ENCODE results near the gene EFNB1. TPM values are rescaled to one million over a fixed set of nuclear protein-coding genes. Genes with fewer than 3 reads are reported as not detected.

EFNB1 gene
- polyA plus RNA-seq, 3 donors = 4.7 to 6.6 (median 5.4) TPM

GRCh38 chrX:68867458-68868112 is 38.8 kb downstream of the EFNB1 start:
- H3K36me3 Mint-ChIP-seq = no peaks in the 10 kb centered on the region
- H3K27me3 ChIP-seq (ENCODE audit: control insufficient read depth in 2 of 2, insufficient read depth in 2 of 2, low read length in 2 of 2) = no peaks in the 10 kb centered on the region
- H3K36me3 ChIP-seq (replicated peaks in 1 of 2; ENCODE audit: control insufficient read depth in 1 of 2, insufficient read depth in 2 of 2, low read length in 2 of 2) = no peaks in the 10 kb centered on the region
- intact Hi-C loops (cut with micrococcal nuclease) = no loop called here
- peak overlapping the region in 2 of 7 donors; percentile 15 to 22 for H3K27ac Mint-ChIP-seq
- peaks cover 35 to 37% of the 10 kb centered on the region in 2 donors for H3K4me1 ChIP-seq (ENCODE audit: control insufficient read depth in 1 of 2, insufficient read depth in 2 of 2, low read length in 2 of 2)
- H3K9ac ChIP-seq (ENCODE audit: insufficient read depth, low read length, poor library complexity, severe bottlenecking) = no peak overlapping the region
- H3K79me2 ChIP-seq (ENCODE audit: insufficient read depth, low read length) = no peaks in the 10 kb centered on the region
- no peak overlapping the region for H2AFZ ChIP-seq (ENCODE audit: insufficient read depth, low read depth, low read length, poor library complexity, severe bottlenecking)
- peak; percentile 9 to 19 (median 17) for DNase-seq
- H3K9me3 Mint-ChIP-seq = peaks cover 0 to 2% (median 0%) of the 10 kb centered on the region in 7 donors
- TF ChIP-seq, protein P1, sequence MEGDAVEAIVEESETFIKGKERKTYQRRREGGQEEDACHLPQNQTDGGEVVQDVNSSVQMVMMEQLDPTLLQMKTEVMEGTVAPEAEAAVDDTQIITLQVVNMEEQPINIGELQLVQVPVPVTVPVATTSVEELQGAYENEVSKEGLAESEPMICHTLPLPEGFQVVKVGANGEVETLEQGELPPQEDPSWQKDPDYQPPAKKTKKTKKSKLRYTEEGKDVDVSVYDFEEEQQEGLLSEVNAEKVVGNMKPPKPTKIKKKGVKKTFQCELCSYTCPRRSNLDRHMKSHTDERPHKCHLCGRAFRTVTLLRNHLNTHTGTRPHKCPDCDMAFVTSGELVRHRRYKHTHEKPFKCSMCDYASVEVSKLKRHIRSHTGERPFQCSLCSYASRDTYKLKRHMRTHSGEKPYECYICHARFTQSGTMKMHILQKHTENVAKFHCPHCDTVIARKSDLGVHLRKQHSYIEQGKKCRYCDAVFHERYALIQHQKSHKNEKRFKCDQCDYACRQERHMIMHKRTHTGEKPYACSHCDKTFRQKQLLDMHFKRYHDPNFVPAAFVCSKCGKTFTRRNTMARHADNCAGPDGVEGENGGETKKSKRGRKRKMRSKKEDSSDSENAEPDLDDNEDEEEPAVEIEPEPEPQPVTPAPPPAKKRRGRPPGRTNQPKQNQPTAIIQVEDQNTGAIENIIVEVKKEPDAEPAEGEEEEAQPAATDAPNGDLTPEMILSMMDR (IDR thresholded peaks at IDR 0.05) = no peak
- H3K27ac ChIP-seq (ENCODE audit: low read depth in 1 of 2, low read length in 2 of 2) = no peak overlapping the region
- peaks cover 35% of the 10 kb centered on the region for H3K4me1 Mint-ChIP-seq
- H4K20me1 ChIP-seq (ENCODE audit: insufficient read depth, low read length) = no peaks in the 10 kb centered on the region
- H3K4me2 ChIP-seq (replicated peaks; ENCODE audit: extremely low read depth, low read length, poor library complexity, severe bottlenecking) = no peak overlapping the region
- no peaks in the 10 kb centered on the region for H3K9me3 ChIP-seq (replicated peaks in 1 of 2; ENCODE audit: control insufficient read depth in 1 of 2, insufficient read depth in 1 of 2, low read length in 2 of 2)
- no peak overlapping the region for H3K4me3 ChIP-seq (replicated peaks in 1 of 3; ENCODE audit: low read depth in 2 of 3, low read length in 3 of 3)
- H3K4me3 Mint-ChIP-seq = no peak overlapping the region
- H3K27me3 Mint-ChIP-seq (ENCODE audit: low read depth in 3 of 3) = peaks cover 0 to 6% (median 1%) of the 10 kb centered on the region in 3 donors
- 83% methylated on average over 7 of the region's 14 CpGs for WGBS (ENCODE audit: insufficient coverage)

DNA sequence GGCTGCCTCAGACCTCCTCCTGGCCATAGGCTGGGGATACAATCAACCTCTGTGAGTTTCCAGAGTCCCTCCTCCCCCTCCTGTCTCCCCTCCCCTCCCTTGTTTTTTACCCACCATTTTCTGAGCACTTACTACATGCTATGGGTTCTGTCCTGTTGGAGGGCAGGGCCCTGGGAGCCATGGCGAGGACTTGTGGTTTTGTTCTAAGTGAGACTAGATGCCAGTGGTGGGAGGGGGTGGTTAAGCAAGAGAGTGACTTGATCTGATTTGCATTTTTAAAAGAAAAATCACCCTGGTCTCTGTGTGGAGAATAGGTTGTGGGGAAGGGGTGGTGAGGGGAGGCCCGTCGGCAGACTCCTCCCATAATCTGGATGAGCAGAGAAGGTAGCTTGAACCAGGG is 39.5 kb downstream of the EFNB1 start:
- peaks cover 35% of the 10 kb centered on the region for H3K4me1 Mint-ChIP-seq
- intact Hi-C loops (cut with micrococcal nuclease) = no loop called here
- H3K27ac Mint-ChIP-seq = no peak overlapping the region
- no peak overlapping the region for H3K4me2 ChIP-seq (replicated peaks; ENCODE audit: extremely low read depth, low read length, poor library complexity, severe bottlenecking)
- no peak overlapping the region for H3K27ac ChIP-seq (ENCODE audit: low read depth in 1 of 2, low read length in 2 of 2)
- H3K9me3 ChIP-seq (replicated peaks in 1 of 2; ENCODE audit: control insufficient read depth in 1 of 2, insufficient read depth in 1 of 2, low read length in 2 of 2) = no peaks in the 10 kb centered on the region
- H3K4me3 Mint-ChIP-seq = no peak overlapping the region
- H2AFZ ChIP-seq (ENCODE audit: insufficient read depth, low read depth, low read length, poor library complexity, severe bottlenecking) = no peak overlapping the region
- peaks cover 0 to 6% (median 1%) of the 10 kb centered on the region in 3 donors for H3K27me3 Mint-ChIP-seq (ENCODE audit: low read depth in 3 of 3)
- H3K9ac ChIP-seq (ENCODE audit: insufficient read depth, low read length, poor library complexity, severe bottlenecking) = no peak overlapping the region
- H3K27me3 ChIP-seq (ENCODE audit: control insufficient read depth in 2 of 2, insufficient read depth in 2 of 2, low read length in 2 of 2) = no peaks in the 10 kb centered on the region
- 100% methylated on average over 2 of the region's 3 CpGs for WGBS (ENCODE audit: insufficient coverage)
- peaks cover 35 to 37% of the 10 kb centered on the region in 2 donors for H3K4me1 ChIP-seq (ENCODE audit: control insufficient read depth in 1 of 2, insufficient read depth in 2 of 2, low read length in 2 of 2)
- H4K20me1 ChIP-seq (ENCODE audit: insufficient read depth, low read length) = no peaks in the 10 kb centered on the region
- peaks cover 0 to 2% (median 0%) of the 10 kb centered on the region in 7 donors for H3K9me3 Mint-ChIP-seq
- no peaks in the 10 kb centered on the region for H3K36me3 Mint-ChIP-seq
- H3K4me3 ChIP-seq (replicated peaks in 1 of 3; ENCODE audit: low read depth in 2 of 3, low read length in 3 of 3) = no peak overlapping the region
- no peaks in the 10 kb centered on the region for H3K79me2 ChIP-seq (ENCODE audit: insufficient read depth, low read length)
- no peaks in the 10 kb centered on the region for H3K36me3 ChIP-seq (replicated peaks in 1 of 2; ENCODE audit: control insufficient read depth in 1 of 2, insufficient read depth in 2 of 2, low read length in 2 of 2)
- TF ChIP-seq, protein P1 (IDR thresholded peaks at IDR 0.05) = no peak
- DNase-seq = no peak

Data from CD14-positive monocyte (primary cell).